IMR-90 (cell line): ENCODE measurements around the gene GOLGA1. TPM values are rescaled to one million over a fixed set of nuclear protein-coding genes. Genes with fewer than 3 reads are reported as not detected.

ENCODE experiments used
- ATAC-seq: fragments of 200-7000 bp; cut with Tn5 transposase; 2 replicates; pipeline ENCODE4 v1.9.1; 2020; ENCODE audit warnings: low read depth, mild to moderate bottlenecking, moderate library complexity
- BruUV-seq: library from RNA; stranded (reverse); fragments of 400-500 nt; replicated peaks from 2 replicates; lab custom pipeline; 2021; lab: Mats Ljungman, UMichigan
- CTCF ChIA-PET: fragments of 300-600 bp; formaldehyde crosslinking; extraction: SDS; loops from one replicate; lab custom pipeline; 2021; ENCODE audit warnings: antibody characterized with exemption; lab: Yijun Ruan, JAX
- POLR2A ChIA-PET: fragments of 300-600 bp; sonication (Branson Sonifier 250); formaldehyde crosslinking; loops from one replicate; lab custom pipeline; 2022; ENCODE audit warnings: antibody characterized with exemption; ENCODE audit not compliant: unreplicated experiment; lab: Charles Lee
- DNase-seq: peaks from one replicate; pipeline ENCODE4 v3.0.0; 2013
- H2AFZ ChIP-seq: replicated peaks from 2 replicates; pipeline ENCODE3; 2013; ENCODE audit warnings: low read length, mild to moderate bottlenecking; ENCODE audit not compliant: poor library complexity
- H2AK5ac ChIP-seq: 2 replicates; pipeline ENCODE4 v1.6.1; 2013; ENCODE audit warnings: low read depth, low read length, inconsistent platforms
- H2AK9ac ChIP-seq: replicated peaks from 2 replicates; pipeline ENCODE3; 2013; ENCODE audit warnings: mild to moderate bottlenecking, low read depth, low read length, moderate library complexity; ENCODE audit not compliant: poor library complexity
- H2BK120ac ChIP-seq: 2 replicates; pipeline ENCODE4 v1.6.1; 2013; ENCODE audit warnings: low read depth, low read length, inconsistent platforms
- H2BK15ac ChIP-seq: 3 replicates; pipeline ENCODE4 v1.6.1; 2013; ENCODE audit warnings: low read depth, low read length, inconsistent platforms
- H2BK20ac ChIP-seq: 2 replicates; pipeline ENCODE4 v1.6.1; 2013; ENCODE audit warnings: low read depth, mild to moderate bottlenecking, inconsistent platforms, low read length, moderate library complexity
- H2BK5ac ChIP-seq: 2 replicates; pipeline ENCODE4 v1.6.1; 2013; ENCODE audit warnings: mild to moderate bottlenecking, low read depth, low read length, inconsistent platforms; ENCODE audit not compliant: poor library complexity, severe bottlenecking
- H3K14ac ChIP-seq: replicated peaks from 2 replicates; pipeline ENCODE4 v1.6.1; 2013; ENCODE audit warnings: low read depth, low read length, inconsistent platforms
- H3K18ac ChIP-seq: 2 replicates; pipeline ENCODE4 v1.6.1; 2013; ENCODE audit warnings: low read depth, low read length, control low read depth
- H3K23ac ChIP-seq: 2 replicates; pipeline ENCODE4 v1.6.1; 2013; ENCODE audit warnings: low read depth, low read length, inconsistent platforms
- H3K27ac ChIP-seq: 2 replicates; pipeline ENCODE4 v1.5.1; 2013; ENCODE audit warnings: mild to moderate bottlenecking, control low read depth, low read length; ENCODE audit not compliant: insufficient read depth
- H3K27me3 ChIP-seq: 2 replicates; pipeline ENCODE4 v1.6.1; 2013; ENCODE audit warnings: low read length; ENCODE audit not compliant: control insufficient read depth, insufficient read depth
- H3K36me3 ChIP-seq: 2 replicates; pipeline ENCODE4 v1.6.1; 2013; ENCODE audit warnings: low read length, mixed read lengths; ENCODE audit not compliant: control insufficient read depth, insufficient read depth
- H3K4ac ChIP-seq: 2 replicates; pipeline ENCODE4 v1.6.1; 2013; ENCODE audit warnings: low read depth, low read length, inconsistent platforms
- H3K4me1 ChIP-seq: 2 replicates; pipeline ENCODE4 v1.6.1; 2013; ENCODE audit warnings: low read length, mixed read lengths; ENCODE audit not compliant: control insufficient read depth, insufficient read depth
- H3K4me2 ChIP-seq: 2 replicates; pipeline ENCODE4 v1.6.1; 2013; ENCODE audit warnings: low read depth, mild to moderate bottlenecking, control low read depth, low read length, moderate library complexity
- H3K4me3 ChIP-seq: 2 replicates; pipeline ENCODE4 v1.5.1; 2013; ENCODE audit warnings: low read depth, mild to moderate bottlenecking, control low read depth, low read length, moderate library complexity; ENCODE audit not compliant: insufficient read depth
- H3K56ac ChIP-seq: 2 replicates; pipeline ENCODE4 v1.6.1; 2013; ENCODE audit warnings: low read length, inconsistent platforms; ENCODE audit not compliant: insufficient read depth; ENCODE audit errors: extremely low read depth
- H3K79me1 ChIP-seq, 2 experiments: 2 replicates each; pipeline ENCODE4 v1.6.1; 2013; ENCODE audit warnings: low read length in 2 of 2, inconsistent platforms in 1 of 2, low read depth in 1 of 2
- H3K9ac ChIP-seq: 2 replicates; pipeline ENCODE4 v1.6.1; 2013; ENCODE audit warnings: low read depth, low read length, control low read depth
- H3K9me1 ChIP-seq: 2 replicates; pipeline ENCODE4 v1.6.1; 2013; ENCODE audit warnings: low read length, inconsistent platforms; ENCODE audit not compliant: insufficient read depth
- H3K9me3 ChIP-seq: 2 replicates; pipeline ENCODE4 v1.6.1; 2013; ENCODE audit warnings: low read length; ENCODE audit not compliant: control insufficient read depth, insufficient read depth
- H4K20me1 ChIP-seq: 2 replicates; pipeline ENCODE4 v1.6.1; 2013; ENCODE audit warnings: low read length, inconsistent platforms; ENCODE audit not compliant: insufficient read depth
- H4K5ac ChIP-seq: 2 replicates; pipeline ENCODE4 v1.6.1; 2013; ENCODE audit warnings: mild to moderate bottlenecking, low read depth, low read length, control low read depth
- H4K8ac ChIP-seq, 2 experiments: 2 replicates each; pipeline ENCODE4 v1.6.1; 2013; ENCODE audit warnings: low read depth in 2 of 2, low read length in 2 of 2, control low read depth in 1 of 2, inconsistent platforms in 1 of 2
- H4K91ac ChIP-seq: 2 replicates; pipeline ENCODE4 v1.6.1; 2013; ENCODE audit warnings: low read depth, low read length, inconsistent platforms; ENCODE audit not compliant: insufficient read depth
- BHLHE40 ChIP-seq: fragments of 150-350 bp; IDR thresholded peaks from 2 replicates; pipeline ENCODE4 v1.6.1; 2016; ENCODE audit warnings: mild to moderate bottlenecking, low read depth, low read length
- CEBPB ChIP-seq: IDR thresholded peaks from 2 replicates; pipeline ENCODE4 v1.6.1; 2012; ENCODE audit warnings: low read depth, low read length, improper control_type of control experiment
- CHD1 ChIP-seq: IDR thresholded peaks from 2 replicates; pipeline ENCODE4 v1.6.1; 2012; ENCODE audit warnings: low read depth, low read length, improper control_type of control experiment
- FOS ChIP-seq: fragments of 150-350 bp; IDR thresholded peaks from 2 replicates; pipeline ENCODE4 v1.6.1; 2016; ENCODE audit warnings: low read depth, low read length
- MAFK ChIP-seq: IDR thresholded peaks from 2 replicates; pipeline ENCODE4 v1.6.1; 2012; ENCODE audit warnings: low read depth, low read length, improper control_type of control experiment
- MAZ ChIP-seq: IDR thresholded peaks from 2 replicates; pipeline ENCODE4 v1.6.1; 2012; ENCODE audit warnings: low read depth, mild to moderate bottlenecking, low read length, improper control_type of control experiment, moderate library complexity, borderline replicate concordance
- MXI1 ChIP-seq: IDR thresholded peaks from 2 replicates; pipeline ENCODE4 v1.6.1; 2012; ENCODE audit warnings: low read depth, mild to moderate bottlenecking, low read length, moderate library complexity, borderline replicate concordance
- NFE2L2 ChIP-seq: fragments of 150-350 bp; IDR thresholded peaks from 2 replicates; pipeline ENCODE4 v1.6.1; 2016; ENCODE audit warnings: low read depth, mild to moderate bottlenecking, low read length
- POLR2A ChIP-seq: IDR thresholded peaks from 2 replicates; pipeline ENCODE4 v1.6.1; 2012; ENCODE audit warnings: mild to moderate bottlenecking, low read depth, low read length
- RCOR1 ChIP-seq: IDR thresholded peaks from 2 replicates; pipeline ENCODE4 v1.6.1; 2012; ENCODE audit warnings: mild to moderate bottlenecking, low read length, improper control_type of control experiment; ENCODE audit not compliant: insufficient replicate concordance
- RFX5 ChIP-seq: IDR thresholded peaks from 2 replicates; pipeline ENCODE4 v1.8.0; 2012; ENCODE audit warnings: low read depth, mild to moderate bottlenecking, low read length, moderate library complexity
- SMC3 ChIP-seq: fragments of 150-350 bp; IDR thresholded peaks from 2 replicates; pipeline ENCODE4 v1.6.1; 2016; ENCODE audit warnings: low read depth, mild to moderate bottlenecking, antibody characterized with exemption, low read length, moderate library complexity
- WGBS, 2 experiments: methylation state at CpG; one replicate each; pipeline versions ENCODE4 v1.1.5 to v1.1.7; 2013; ENCODE audit warnings: missing lambda C conversion rate in 2 of 2; ENCODE audit not compliant: insufficient read length in 1 of 2; ENCODE audit errors: extremely low coverage in 2 of 2; 5-methylcytosine and 5-hydroxymethylcytosine counted together
- dilution Hi-C: fragments of 300-500 bp; cut with HindIII; formaldehyde crosslinking; loops from one replicate; pipeline ENCODE4 v1.14.3; 2018; ENCODE audit warnings: low sequenced_read_pairs; ENCODE audit not compliant: unreplicated experiment
- in situ Hi-C: fragments of 300-500 bp; cut with MboI; formaldehyde crosslinking; loops from 3 replicates; pipeline ENCODE4 v1.14.3; 2019; ENCODE audit warnings: low sequenced_read_pairs, inconsistent platforms, mixed read lengths
- intact Hi-C: fragments of 100-400 bp; cut with micrococcal nuclease; formaldehyde crosslinking; loops from 2 replicates; pipeline ENCODE4 v1.10.0; 2022
- polyA plus RNA-seq, 3 experiments: library from polyadenylated mRNA; depleted of rRNA; stranded (reverse); fragments of >200 nt; gene quantifications; 2 replicates each; pipeline ENCODE4 v1.2.3, GENCODE V29; 2012; ENCODE audit warnings: low replicate concordance in 1 of 3
- total RNA-seq: library from RNA; depleted of rRNA; stranded (reverse); fragments of >200 nt; gene quantifications from 2 replicates; pipeline ENCODE4 v1.2.3, GENCODE V29; 2012
- TF ChIP-seq, protein P1 (sequence below): conservative IDR thresholded peaks from 2 replicates; pipeline ENCODE4 v1.5.1; 2012; ENCODE audit warnings: mild to moderate bottlenecking, low read depth, low read length, improper control_type of control experiment
- TF ChIP-seq, protein P2 (sequence below): fragments of 150-350 bp; IDR thresholded peaks from 2 replicates; pipeline ENCODE4 v1.6.1; 2017; ENCODE audit warnings: mild to moderate bottlenecking, antibody characterized with exemption, low read length, low read depth
- TF ChIP-seq, protein P3 (sequence below): fragments of 150-350 bp; IDR thresholded peaks from 2 replicates; pipeline ENCODE4 v1.6.1; 2016; ENCODE audit warnings: low read depth, mild to moderate bottlenecking, low read length, moderate library complexity, borderline replicate concordance

GOLGA1 gene
- total and polyA plus RNA-seq, 2 of the 4 experiments (the other 2 are of a cell fraction) = 10.6 to 12.7 TPM

DNA sequence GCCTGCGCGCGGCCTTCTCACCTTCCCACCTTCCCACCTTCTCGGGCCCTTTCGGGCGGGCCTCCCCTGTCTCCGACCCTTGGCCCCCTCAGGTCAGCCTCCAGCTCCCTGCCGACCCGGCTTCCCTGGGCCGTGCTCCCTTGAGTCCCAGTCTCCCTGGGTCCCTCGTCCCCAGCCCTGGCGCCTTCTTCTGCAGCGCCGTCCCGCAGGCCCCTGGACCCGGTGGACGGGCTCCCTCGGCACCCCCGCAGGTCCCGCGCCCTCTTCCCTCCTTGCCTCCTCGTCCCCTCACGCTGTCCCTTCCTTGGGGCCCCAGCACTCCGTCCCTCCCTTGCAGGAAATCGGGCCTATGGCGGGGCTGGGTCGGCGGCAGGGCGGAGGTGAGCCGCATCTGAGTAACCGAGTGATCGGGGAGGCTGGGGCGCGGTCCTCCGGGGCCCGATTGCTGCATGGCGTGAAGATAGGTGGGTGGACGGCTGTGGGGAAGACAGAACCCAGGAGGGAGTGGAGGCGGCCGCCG is 71.4 kb downstream of the GOLGA1 start:
- H2AFZ ChIP-seq = peak overlapping the region; percentile 88
- in situ Hi-C loops (loop anchor here (10.0 kb wide), 1 partner anchor 275 kb away; the partner anchor contains the start of gene SCAI), dilution Hi-C loops (no loop called here)
- TF ChIP-seq NFE2L2 = no peak
- no peak for TF ChIP-seq CEBPB
- TF ChIP-seq, protein P1, sequence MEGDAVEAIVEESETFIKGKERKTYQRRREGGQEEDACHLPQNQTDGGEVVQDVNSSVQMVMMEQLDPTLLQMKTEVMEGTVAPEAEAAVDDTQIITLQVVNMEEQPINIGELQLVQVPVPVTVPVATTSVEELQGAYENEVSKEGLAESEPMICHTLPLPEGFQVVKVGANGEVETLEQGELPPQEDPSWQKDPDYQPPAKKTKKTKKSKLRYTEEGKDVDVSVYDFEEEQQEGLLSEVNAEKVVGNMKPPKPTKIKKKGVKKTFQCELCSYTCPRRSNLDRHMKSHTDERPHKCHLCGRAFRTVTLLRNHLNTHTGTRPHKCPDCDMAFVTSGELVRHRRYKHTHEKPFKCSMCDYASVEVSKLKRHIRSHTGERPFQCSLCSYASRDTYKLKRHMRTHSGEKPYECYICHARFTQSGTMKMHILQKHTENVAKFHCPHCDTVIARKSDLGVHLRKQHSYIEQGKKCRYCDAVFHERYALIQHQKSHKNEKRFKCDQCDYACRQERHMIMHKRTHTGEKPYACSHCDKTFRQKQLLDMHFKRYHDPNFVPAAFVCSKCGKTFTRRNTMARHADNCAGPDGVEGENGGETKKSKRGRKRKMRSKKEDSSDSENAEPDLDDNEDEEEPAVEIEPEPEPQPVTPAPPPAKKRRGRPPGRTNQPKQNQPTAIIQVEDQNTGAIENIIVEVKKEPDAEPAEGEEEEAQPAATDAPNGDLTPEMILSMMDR = no peak
- no peak for TF ChIP-seq SMC3
- TF ChIP-seq RFX5 = no peak
- TF ChIP-seq MAZ = 0 out of 2 replicates have a peak, but pooled peaks have one; percentile 22
- TF ChIP-seq, protein P2, sequence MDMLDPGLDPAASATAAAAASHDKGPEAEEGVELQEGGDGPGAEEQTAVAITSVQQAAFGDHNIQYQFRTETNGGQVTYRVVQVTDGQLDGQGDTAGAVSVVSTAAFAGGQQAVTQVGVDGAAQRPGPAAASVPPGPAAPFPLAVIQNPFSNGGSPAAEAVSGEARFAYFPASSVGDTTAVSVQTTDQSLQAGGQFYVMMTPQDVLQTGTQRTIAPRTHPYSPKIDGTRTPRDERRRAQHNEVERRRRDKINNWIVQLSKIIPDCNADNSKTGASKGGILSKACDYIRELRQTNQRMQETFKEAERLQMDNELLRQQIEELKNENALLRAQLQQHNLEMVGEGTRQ = no peak
- TF ChIP-seq, protein P3, sequence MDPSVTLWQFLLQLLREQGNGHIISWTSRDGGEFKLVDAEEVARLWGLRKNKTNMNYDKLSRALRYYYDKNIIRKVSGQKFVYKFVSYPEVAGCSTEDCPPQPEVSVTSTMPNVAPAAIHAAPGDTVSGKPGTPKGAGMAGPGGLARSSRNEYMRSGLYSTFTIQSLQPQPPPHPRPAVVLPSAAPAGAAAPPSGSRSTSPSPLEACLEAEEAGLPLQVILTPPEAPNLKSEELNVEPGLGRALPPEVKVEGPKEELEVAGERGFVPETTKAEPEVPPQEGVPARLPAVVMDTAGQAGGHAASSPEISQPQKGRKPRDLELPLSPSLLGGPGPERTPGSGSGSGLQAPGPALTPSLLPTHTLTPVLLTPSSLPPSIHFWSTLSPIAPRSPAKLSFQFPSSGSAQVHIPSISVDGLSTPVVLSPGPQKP = no peak
- no peak for TF ChIP-seq POLR2A
- no peak for TF ChIP-seq MAFK
- no peak for TF ChIP-seq FOS
- TF ChIP-seq MXI1 = no peak
- TF ChIP-seq RCOR1 = no peak
- no peak for TF ChIP-seq BHLHE40
- 0 out of 2 replicates have a peak, but pooled peaks have one; percentile 6 for TF ChIP-seq CHD1

More for the DNA sequence above, 71.4 kb downstream of the GOLGA1 start:
- H3K4me2 ChIP-seq = peak overlapping the region; percentile 98
- no peak overlapping the region; the same call in 1 of the 2 replicates for H2BK120ac ChIP-seq
- H2BK5ac ChIP-seq = peak overlapping the region; percentile 86
- DNase-seq = no peak
- no TSS peak for BruUV-seq
- peak overlapping the region; percentile 69 for H3K4me3 ChIP-seq
- H4K20me1 ChIP-seq = peaks cover 41% of the 10 kb centered on the region
- H3K23ac ChIP-seq = peak overlapping the region; percentile 96
- H3K4ac ChIP-seq = peak overlapping the region; percentile 86
- ChIA-PET CTCF (no interaction called here), POLR2A (no interaction called here)
- peak overlapping the region; percentile 73 to 90; a peak in 3 of 4 replicates for H4K8ac ChIP-seq
- H3K9me1 ChIP-seq = peaks cover 16% of the 10 kb centered on the region; the same call in 1 of the 2 replicates
- H2BK15ac ChIP-seq = 0 out of 3 replicates have a peak overlapping the region, but pooled peaks have one; percentile 61
- H2AK9ac ChIP-seq = peak overlapping the region; percentile 97
- H3K27me3 ChIP-seq = no peaks in the 10 kb centered on the region
- H3K56ac ChIP-seq = peak overlapping the region; percentile 94
- peak overlapping the region; percentile 55; the same call in 1 of the 2 replicates for H4K91ac ChIP-seq
- peak overlapping the region; percentile 90 for H3K14ac ChIP-seq
- peak overlapping the region; percentile 98 for H3K9ac ChIP-seq
- peaks cover 22% of the 10 kb centered on the region for H3K4me1 ChIP-seq
- peak overlapping the region; percentile 17 for H3K18ac ChIP-seq
- peak; percentile 22 for ATAC-seq
- H3K79me1 ChIP-seq = peaks cover 10 to 64% of the 10 kb centered on the region in 2 experiments; a peak in 3 of 4 replicates
- 0% methylated on average over 7 of the region's 41 CpGs; no CpG with 5 or more reads in 1 of the 2 experiments for WGBS, 2 experiments
- H3K36me3 ChIP-seq = peaks cover 20% of the 10 kb centered on the region
- H3K27ac ChIP-seq = peak overlapping the region; percentile 94
- H4K5ac ChIP-seq = peak overlapping the region; percentile 10
- no peak overlapping the region for H2BK20ac ChIP-seq
- intact Hi-C loops = loop anchor here (5.0 kb wide), 1 partner anchor 503 kb away; no protein-coding TSS in a partner anchor
- H3K9me3 ChIP-seq = no peaks in the 10 kb centered on the region
- H2AK5ac ChIP-seq = peak overlapping the region; percentile 96
